ENCODE measurements around the gene CYGB. TPM values are rescaled to one million over a fixed set of nuclear protein-coding genes. Genes with fewer than 3 reads are reported as not detected.
A peak's percentile ranks its signal among the peaks of the same experiment; 100 is the strongest.

Gene CYGB
- polyA plus RNA-seq, 3 donors = 15.4 to 16.5 (median 16.4) TPM

GRCh38 chr17:76485569-76485968, 51.9 kb downstream of the CYGB start:
- DNase-seq = no peak

GRCh38 chr17:76484228-76484725, 53.2 kb downstream of the CYGB start:
- no peak for DNase-seq

GRCh38 chr17:76481071-76481655, 56.3 kb downstream of the CYGB start:
- DNase-seq = no peak

- peak; percentile 52 for DNase-seq
These were observed 56.9 kb downstream of the CYGB start for GRCh38 chr17:76480632-76481031.

GRCh38 chr17:76479515-76480060, 57.9 kb downstream of the CYGB start:
- no peak for DNase-seq

GRCh38 chr17:76478730-76479514, 58.6 kb downstream of the CYGB start:
- no peak for DNase-seq

- DNase-seq = no peak
These were observed 59.4 kb downstream of the CYGB start for GRCh38 chr17:76478097-76478496.

GRCh38 chr17:76477576-76477975, 59.9 kb downstream of the CYGB start:
- DNase-seq = no peak

Other genes starting within 250 kb of the CYGB start
- 10 to 100 TPM in 1 of 3 donors, 1 to 10 TPM in 2; 9.3 to 10.2 (median 9.9) TPM for gene QRICH2, start 229.4 kb downstream of the CYGB start, polyA plus RNA-seq (ENCODE audit: insufficient read length in 3 of 3)
- gene PRPSAP1, start 183.8 kb downstream of the CYGB start, polyA plus RNA-seq (ENCODE audit: insufficient read length in 3 of 3) = 10 to 100 TPM; 83.4 to 87.5 (median 84.3) TPM
- gene SPHK1, start 153.1 kb downstream of the CYGB start, polyA plus RNA-seq (ENCODE audit: insufficient read length in 3 of 3) = 1 to 10 TPM; 2.7 to 4.9 (median 4.9) TPM
- 10 to 100 TPM; 27.2 to 30.6 (median 27.3) TPM for gene UBE2O, start 84.6 kb downstream of the CYGB start, polyA plus RNA-seq (ENCODE audit: insufficient read length in 3 of 3)
- under 1 TPM; 0.21 to 0.84 (median 0.35) TPM for gene AANAT, start 70.1 kb downstream of the CYGB start, polyA plus RNA-seq (ENCODE audit: insufficient read length in 3 of 3)
- gene RHBDF2, start 36.3 kb downstream of the CYGB start, polyA plus RNA-seq (ENCODE audit: insufficient read length in 3 of 3) = 1 to 10 TPM; 7.7 to 9.9 (median 9.1) TPM
- 1 to 10 TPM; 2.7 to 5.3 (median 4.6) TPM for gene PRCD, start 2.3 kb upstream of the CYGB start, polyA plus RNA-seq (ENCODE audit: insufficient read length in 3 of 3)
- 1 to 10 TPM; 6.0 to 9.8 (median 9.2) TPM for gene ST6GALNAC2, start 48.2 kb upstream of the CYGB start, polyA plus RNA-seq (ENCODE audit: insufficient read length in 3 of 3)
- gene ST6GALNAC1, start 106.0 kb upstream of the CYGB start, polyA plus RNA-seq (ENCODE audit: insufficient read length in 3 of 3) = under 1 TPM; 0.23 to 0.99 (median 0.90) TPM
- 100 to 1,000 TPM in 1 of 3 donors, 10 to 100 TPM in 2; 91.0 to 117 (median 99.0) TPM for gene MXRA7, start 173.3 kb upstream of the CYGB start, polyA plus RNA-seq (ENCODE audit: insufficient read length in 3 of 3)
- 10 to 100 TPM; 23.4 to 26.7 (median 24.7) TPM for gene JMJD6, start 188.9 kb upstream of the CYGB start, polyA plus RNA-seq (ENCODE audit: insufficient read length in 3 of 3)
- gene METTL23, start 189.1 kb upstream of the CYGB start, polyA plus RNA-seq (ENCODE audit: insufficient read length in 3 of 3) = 10 to 100 TPM; 39.0 to 41.6 (median 40.0) TPM
- 100 to 1,000 TPM; 337 to 388 (median 377) TPM for gene SRSF2, start 199.6 kb upstream of the CYGB start, polyA plus RNA-seq (ENCODE audit: insufficient read length in 3 of 3)
- 10 to 100 TPM; 20.6 to 33.3 (median 27.4) TPM for gene MFSD11, start 200.4 kb upstream of the CYGB start, polyA plus RNA-seq (ENCODE audit: insufficient read length in 3 of 3)

All from renal pelvis (tissue), 4 donors.